Measurements from ENCODE around the gene PHETA2. TPM values are rescaled to one million over a fixed set of nuclear protein-coding genes. Genes with fewer than 3 reads are reported as not detected.
"Not testable (repeated sequence)": the region's sequence is repeated elsewhere in the genome, so short reads cannot be mapped to it uniquely, and the experiment has no call there.

PHETA2 gene
- total RNA-seq, 4 donors from 2014 or later, result 6.3 to 14.5 (median 9.5) TPM

- Histone ChIP-seq H3K4me1 (no peaks in the 10 kb centered on the region), H3K36me3 (peaks cover 0 to 7% (median 0%) of the 10 kb centered on the region in 3 donors), H3K9me3 (peaks cover 9 to 28% (median 22%) of the 10 kb centered on the region in 3 donors), H3K27ac (no peak overlapping the region), H3K27me3 (no peaks in the 10 kb centered on the region), H3K4me3 (no peak overlapping the region)
- DNase-seq, result no peak
- 75 to 95% methylated on average over 3 to 7 of the region's 7 CpGs for WGBS, 2 donors
- no peak for TF ChIP-seq POLR2A (IDR thresholded peaks at IDR 0.05)
- TF ChIP-seq CTCF (IDR thresholded peaks at IDR 0.05), result no peak
- intact Hi-C loops (cut with DNase I), result no loop called here
Measured at GRCh38 chr22:42114721-42115120, 40.7 kb downstream of the PHETA2 start.

- H3K27ac ChIP-seq; H3K4me3 ChIP-seq; H3K27me3 ChIP-seq; H3K36me3 ChIP-seq; intact Hi-C loops (cut with DNase I); H3K4me1 ChIP-seq; DNase-seq: not testable (repeated sequence)
- peaks cover 9 to 28% (median 22%) of the 10 kb centered on the region in 3 donors for H3K9me3 ChIP-seq
- 55 to 78% methylated on average over 6 of the region's 6 CpGs for WGBS, 2 donors
Measured at GRCh38 chr22:42115420-42115830, 41.4 kb downstream of the PHETA2 start.

- WGBS, 2 donors, result 91 to 100% methylated on average over 1 to 3 of the region's 4 CpGs
Measured at GRCh38 chr22:42116848-42117424, 42.9 kb downstream of the PHETA2 start.

GRCh38 chr22:42120231-42121021 lies 46.4 kb downstream of the PHETA2 start:
- H3K4me1 ChIP-seq; H3K4me3 ChIP-seq; H3K27ac ChIP-seq; DNase-seq; H3K27me3 ChIP-seq; intact Hi-C loops (cut with DNase I); H3K36me3 ChIP-seq: not testable (repeated sequence)
- WGBS, 2 donors, result 70 to 73% methylated on average over 14 to 15 of the region's 15 CpGs
- peaks cover under 1 to 11% (median 6%) of the 10 kb centered on the region in 3 donors for H3K9me3 ChIP-seq

More at GRCh38 chr22:42116848-42117424, 42.9 kb downstream of the PHETA2 start:
- H3K27ac ChIP-seq, result no peak overlapping the region
- no peaks in the 10 kb centered on the region for H3K27me3 ChIP-seq
- H3K36me3 ChIP-seq, result peaks cover 0 to 7% (median 0%) of the 10 kb centered on the region in 3 donors
- no peak for DNase-seq
- peaks cover 9 to 28% (median 22%) of the 10 kb centered on the region in 3 donors for H3K9me3 ChIP-seq
- TF ChIP-seq POLR2A (IDR thresholded peaks at IDR 0.05), result no peak
- no peak overlapping the region for H3K4me3 ChIP-seq
- H3K4me1 ChIP-seq, result no peaks in the 10 kb centered on the region
- intact Hi-C loops (cut with DNase I), result no loop called here

GRCh38 chr22:42123529-42123928 lies 49.5 kb downstream of the PHETA2 start:
- H3K9me3 ChIP-seq; H3K4me1 ChIP-seq; H3K36me3 ChIP-seq; H3K4me3 ChIP-seq; DNase-seq; intact Hi-C loops (cut with DNase I); H3K27ac ChIP-seq; H3K27me3 ChIP-seq: not testable (repeated sequence)
- WGBS, 2 donors, result no CpG with 5 or more reads among the region's 4 CpGs

- Histone ChIP-seq H3K4me1 (peaks cover 0 to 5% (median 0%) of the 10 kb centered on the region in 3 donors), H3K36me3 (no peaks in the 10 kb centered on the region), H3K9me3 (no peaks in the 10 kb centered on the region), H3K27ac (no peak overlapping the region), H3K4me3 (no peak overlapping the region), H3K27me3 (no peaks in the 10 kb centered on the region)
- no peak for TF ChIP-seq CTCF (IDR thresholded peaks at IDR 0.05)
- no peak for TF ChIP-seq POLR2A (IDR thresholded peaks at IDR 0.05)
- WGBS, 2 donors, result 80 to 89% methylated on average over 4 of the region's 16 CpGs
- intact Hi-C loops (cut with DNase I), result no loop called here
- DNase-seq, result no peak
Measured at GRCh38 chr22:42127606-42128005, 53.6 kb downstream of the PHETA2 start.

- H3K27ac ChIP-seq; H3K4me1 ChIP-seq; intact Hi-C loops (cut with DNase I); H3K27me3 ChIP-seq; H3K4me3 ChIP-seq; H3K9me3 ChIP-seq; DNase-seq; H3K36me3 ChIP-seq: not testable (repeated sequence)
- WGBS, 2 donors, result 77% methylated on average over 3 of the region's 13 CpGs; no CpG with 5 or more reads in 1 of the 2 donors
Measured at GRCh38 chr22:42128007-42128406, 54.0 kb downstream of the PHETA2 start.

Small RNAs within 50 kb of the gene (small RNA-seq; reads per million reads assigned to genes)
- 0 reads per million in 4 donors for gene SNORD13P1

Other genes with a start within 250 kb of the PHETA2 start
- gene SREBF2, start 241.1 kb upstream of the PHETA2 start, total RNA-seq, result 100 to 1,000 TPM in 2 of 4 donors, 10 to 100 TPM in 2; 72.8 to 138 (median 98.6) TPM
- not detected for gene SHISA8, start 159.2 kb upstream of the PHETA2 start, total RNA-seq
- gene TNFRSF13C, start 147.4 kb upstream of the PHETA2 start, total RNA-seq, result 1 to 10 TPM in 1 of 4 donors, under 1 TPM in 3; 0.19 to 1.9 (median 0.32) TPM
- 10 to 100 TPM in 2 of 4 donors, 1 to 10 TPM in 2; 6.9 to 12.6 (median 10.5) TPM for gene CENPM, start 127.1 kb upstream of the PHETA2 start, total RNA-seq
- 1 to 10 TPM in 1 of 4 donors, under 1 TPM in 3; 0.04 to 1.1 (median 0.34) TPM for gene SEPTIN3, start 104.8 kb upstream of the PHETA2 start, total RNA-seq
- gene WBP2NL, start 75.5 kb upstream of the PHETA2 start, total RNA-seq, result under 1 TPM in 2 of 4 donors, not detected in 2; 0.08 to 0.95 TPM
- gene NAGA, start 3.4 kb upstream of the PHETA2 start, total RNA-seq, result 10 to 100 TPM; 14.9 to 24.8 (median 19.9) TPM
- 10 to 100 TPM in 1 of 4 donors, 1 to 10 TPM in 3; 4.9 to 15.4 (median 8.6) TPM for gene SMDT1, start 5.5 kb downstream of the PHETA2 start, total RNA-seq
- gene NDUFA6, start 16.5 kb downstream of the PHETA2 start, total RNA-seq, result 10 to 100 TPM; 65.0 to 72.4 (median 67.1) TPM
- gene CYP2D6, start 56.6 kb downstream of the PHETA2 start, total RNA-seq, result 1 to 10 TPM in 2 of 4 donors, under 1 TPM in 2; 0.35 to 1.5 (median 1.2) TPM
- gene TCF20, start 196.4 kb downstream of the PHETA2 start, total RNA-seq, result 10 to 100 TPM; 40.2 to 52.5 (median 41.0) TPM

Measured in esophagus squamous epithelium (tissue), 5 donors.